IMR-90 (cell line): Measurements from ENCODE around the gene AKAP13. TPM values are rescaled to one million over a fixed set of nuclear protein-coding genes. Genes with fewer than 3 reads are reported as not detected.

ENCODE experiments used
- ATAC-seq: fragments of 200-7000 bp; cut with Tn5 transposase; 2 replicates; pipeline ENCODE4 v1.9.1; 2020; ENCODE audit warnings: low read depth, mild to moderate bottlenecking, moderate library complexity
- BruUV-seq: library from RNA; stranded (reverse); fragments of 400-500 nt; replicated peaks from 2 replicates; lab custom pipeline; 2021; lab: Mats Ljungman, UMichigan
- CTCF ChIA-PET: fragments of 300-600 bp; formaldehyde crosslinking; extraction: SDS; loops from one replicate; lab custom pipeline; 2021; ENCODE audit warnings: antibody characterized with exemption; lab: Yijun Ruan, JAX
- POLR2A ChIA-PET: fragments of 300-600 bp; sonication (Branson Sonifier 250); formaldehyde crosslinking; loops from one replicate; lab custom pipeline; 2022; ENCODE audit warnings: antibody characterized with exemption; ENCODE audit not compliant: unreplicated experiment; lab: Charles Lee
- DNase-seq: peaks from one replicate; pipeline ENCODE4 v3.0.0; 2013
- H2AFZ ChIP-seq: replicated peaks from 2 replicates; pipeline ENCODE3; 2013; ENCODE audit warnings: low read length, mild to moderate bottlenecking; ENCODE audit not compliant: poor library complexity
- H2AK5ac ChIP-seq: 2 replicates; pipeline ENCODE4 v1.6.1; 2013; ENCODE audit warnings: low read depth, low read length, inconsistent platforms
- H2AK9ac ChIP-seq: replicated peaks from 2 replicates; pipeline ENCODE3; 2013; ENCODE audit warnings: mild to moderate bottlenecking, low read depth, low read length, moderate library complexity; ENCODE audit not compliant: poor library complexity
- H2BK120ac ChIP-seq: 2 replicates; pipeline ENCODE4 v1.6.1; 2013; ENCODE audit warnings: low read depth, low read length, inconsistent platforms
- H2BK15ac ChIP-seq: 3 replicates; pipeline ENCODE4 v1.6.1; 2013; ENCODE audit warnings: low read depth, low read length, inconsistent platforms
- H2BK20ac ChIP-seq: 2 replicates; pipeline ENCODE4 v1.6.1; 2013; ENCODE audit warnings: low read depth, mild to moderate bottlenecking, inconsistent platforms, low read length, moderate library complexity
- H2BK5ac ChIP-seq: 2 replicates; pipeline ENCODE4 v1.6.1; 2013; ENCODE audit warnings: mild to moderate bottlenecking, low read depth, low read length, inconsistent platforms; ENCODE audit not compliant: poor library complexity, severe bottlenecking
- H3K14ac ChIP-seq: replicated peaks from 2 replicates; pipeline ENCODE4 v1.6.1; 2013; ENCODE audit warnings: low read depth, low read length, inconsistent platforms
- H3K18ac ChIP-seq: 2 replicates; pipeline ENCODE4 v1.6.1; 2013; ENCODE audit warnings: low read depth, low read length, control low read depth
- H3K23ac ChIP-seq: 2 replicates; pipeline ENCODE4 v1.6.1; 2013; ENCODE audit warnings: low read depth, low read length, inconsistent platforms
- H3K27ac ChIP-seq: 2 replicates; pipeline ENCODE4 v1.5.1; 2013; ENCODE audit warnings: mild to moderate bottlenecking, control low read depth, low read length; ENCODE audit not compliant: insufficient read depth
- H3K27me3 ChIP-seq: 2 replicates; pipeline ENCODE4 v1.6.1; 2013; ENCODE audit warnings: low read length; ENCODE audit not compliant: control insufficient read depth, insufficient read depth
- H3K36me3 ChIP-seq: 2 replicates; pipeline ENCODE4 v1.6.1; 2013; ENCODE audit warnings: low read length, mixed read lengths; ENCODE audit not compliant: control insufficient read depth, insufficient read depth
- H3K4ac ChIP-seq: 2 replicates; pipeline ENCODE4 v1.6.1; 2013; ENCODE audit warnings: low read depth, low read length, inconsistent platforms
- H3K4me1 ChIP-seq: 2 replicates; pipeline ENCODE4 v1.6.1; 2013; ENCODE audit warnings: low read length, mixed read lengths; ENCODE audit not compliant: control insufficient read depth, insufficient read depth
- H3K4me2 ChIP-seq: 2 replicates; pipeline ENCODE4 v1.6.1; 2013; ENCODE audit warnings: low read depth, mild to moderate bottlenecking, control low read depth, low read length, moderate library complexity
- H3K4me3 ChIP-seq: 2 replicates; pipeline ENCODE4 v1.5.1; 2013; ENCODE audit warnings: low read depth, mild to moderate bottlenecking, control low read depth, low read length, moderate library complexity; ENCODE audit not compliant: insufficient read depth
- H3K56ac ChIP-seq: 2 replicates; pipeline ENCODE4 v1.6.1; 2013; ENCODE audit warnings: low read length, inconsistent platforms; ENCODE audit not compliant: insufficient read depth; ENCODE audit errors: extremely low read depth
- H3K79me1 ChIP-seq, 2 experiments: 2 replicates each; pipeline ENCODE4 v1.6.1; 2013; ENCODE audit warnings: low read length in 2 of 2, inconsistent platforms in 1 of 2, low read depth in 1 of 2
- H3K9ac ChIP-seq: 2 replicates; pipeline ENCODE4 v1.6.1; 2013; ENCODE audit warnings: low read depth, low read length, control low read depth
- H3K9me1 ChIP-seq: 2 replicates; pipeline ENCODE4 v1.6.1; 2013; ENCODE audit warnings: low read length, inconsistent platforms; ENCODE audit not compliant: insufficient read depth
- H3K9me3 ChIP-seq: 2 replicates; pipeline ENCODE4 v1.6.1; 2013; ENCODE audit warnings: low read length; ENCODE audit not compliant: control insufficient read depth, insufficient read depth
- H4K20me1 ChIP-seq: 2 replicates; pipeline ENCODE4 v1.6.1; 2013; ENCODE audit warnings: low read length, inconsistent platforms; ENCODE audit not compliant: insufficient read depth
- H4K5ac ChIP-seq: 2 replicates; pipeline ENCODE4 v1.6.1; 2013; ENCODE audit warnings: mild to moderate bottlenecking, low read depth, low read length, control low read depth
- H4K8ac ChIP-seq, 2 experiments: 2 replicates each; pipeline ENCODE4 v1.6.1; 2013; ENCODE audit warnings: low read depth in 2 of 2, low read length in 2 of 2, control low read depth in 1 of 2, inconsistent platforms in 1 of 2
- H4K91ac ChIP-seq: 2 replicates; pipeline ENCODE4 v1.6.1; 2013; ENCODE audit warnings: low read depth, low read length, inconsistent platforms; ENCODE audit not compliant: insufficient read depth
- CEBPB ChIP-seq: IDR thresholded peaks from 2 replicates; pipeline ENCODE4 v1.6.1; 2012; ENCODE audit warnings: low read depth, low read length, improper control_type of control experiment
- ELK1 ChIP-seq: fragments of 150-350 bp; IDR thresholded peaks from 2 replicates; pipeline ENCODE4 v1.6.1; 2016; ENCODE audit warnings: low read depth, mild to moderate bottlenecking, low read length, moderate library complexity, borderline replicate concordance
- FOS ChIP-seq: fragments of 150-350 bp; IDR thresholded peaks from 2 replicates; pipeline ENCODE4 v1.6.1; 2016; ENCODE audit warnings: low read depth, low read length
- MAZ ChIP-seq: IDR thresholded peaks from 2 replicates; pipeline ENCODE4 v1.6.1; 2012; ENCODE audit warnings: low read depth, mild to moderate bottlenecking, low read length, improper control_type of control experiment, moderate library complexity, borderline replicate concordance
- RAD21 ChIP-seq: IDR thresholded peaks from 2 replicates; pipeline ENCODE4 v1.6.1; 2012; ENCODE audit warnings: low read length, improper control_type of control experiment
- RFX5 ChIP-seq: IDR thresholded peaks from 2 replicates; pipeline ENCODE4 v1.8.0; 2012; ENCODE audit warnings: low read depth, mild to moderate bottlenecking, low read length, moderate library complexity
- WGBS, 2 experiments: methylation state at CpG; one replicate each; pipeline versions ENCODE4 v1.1.5 to v1.1.7; 2013; ENCODE audit warnings: missing lambda C conversion rate in 2 of 2; ENCODE audit not compliant: insufficient read length in 1 of 2; ENCODE audit errors: extremely low coverage in 2 of 2; 5-methylcytosine and 5-hydroxymethylcytosine counted together
- dilution Hi-C: fragments of 300-500 bp; cut with HindIII; formaldehyde crosslinking; loops from one replicate; pipeline ENCODE4 v1.14.3; 2018; ENCODE audit warnings: low sequenced_read_pairs; ENCODE audit not compliant: unreplicated experiment
- in situ Hi-C: fragments of 300-500 bp; cut with MboI; formaldehyde crosslinking; loops from 3 replicates; pipeline ENCODE4 v1.14.3; 2019; ENCODE audit warnings: low sequenced_read_pairs, inconsistent platforms, mixed read lengths
- intact Hi-C: fragments of 100-400 bp; cut with micrococcal nuclease; formaldehyde crosslinking; loops from 2 replicates; pipeline ENCODE4 v1.10.0; 2022
- polyA plus RNA-seq, 3 experiments: library from polyadenylated mRNA; depleted of rRNA; stranded (reverse); fragments of >200 nt; gene quantifications; 2 replicates each; pipeline ENCODE4 v1.2.3, GENCODE V29; 2012; ENCODE audit warnings: low replicate concordance in 1 of 3
- total RNA-seq: library from RNA; depleted of rRNA; stranded (reverse); fragments of >200 nt; gene quantifications from 2 replicates; pipeline ENCODE4 v1.2.3, GENCODE V29; 2012
- TF ChIP-seq, protein P1 (sequence below): conservative IDR thresholded peaks from 2 replicates; pipeline ENCODE4 v1.5.1; 2012; ENCODE audit warnings: mild to moderate bottlenecking, low read depth, low read length, improper control_type of control experiment

Gene AKAP13
- total and polyA plus RNA-seq, 2 of the 4 experiments (the other 2 are of a cell fraction), result 10.4 to 46.4 TPM

DNA sequence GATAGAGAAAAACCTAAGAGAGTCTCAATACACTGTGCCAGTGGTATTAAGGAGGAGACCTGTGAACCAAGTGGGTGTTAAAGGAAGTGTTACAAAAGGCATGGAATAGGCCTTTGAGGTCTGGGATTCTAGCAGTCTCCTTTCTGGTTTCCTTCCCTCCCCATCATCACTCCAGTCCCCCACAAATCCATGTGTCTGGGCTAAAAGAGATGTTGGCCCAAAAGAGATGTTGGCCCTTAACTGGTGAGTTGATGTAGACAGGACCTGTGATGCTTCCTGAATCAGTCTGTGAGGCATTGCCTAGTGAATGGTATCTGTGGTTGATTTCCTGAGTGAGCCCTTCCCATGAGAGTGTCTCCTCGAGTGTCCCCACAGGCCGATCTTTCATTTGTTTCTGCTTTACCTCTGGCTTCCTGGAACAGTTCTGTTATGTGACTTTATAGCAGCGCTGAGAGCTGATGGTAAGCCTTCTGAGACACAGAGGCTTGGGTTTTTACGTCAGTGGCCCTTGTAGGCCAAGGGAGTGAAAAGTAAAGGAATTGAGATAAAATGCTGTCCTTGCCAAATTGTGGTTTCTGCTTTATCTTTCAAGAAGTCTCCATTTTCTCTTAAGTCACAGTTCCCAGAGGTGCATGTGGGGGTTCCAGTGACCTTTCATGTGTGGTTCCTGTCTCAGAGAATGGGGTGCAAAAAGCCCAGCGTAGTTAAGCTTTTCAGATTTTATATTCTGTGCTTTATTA lies 326.5 kb downstream of the AKAP13 start:
- WGBS, 2 experiments, result 100% methylated on average over 2 of the region's 5 CpGs; no CpG with 5 or more reads in 1 of the 2 experiments
- CTCF ChIA-PET, result no interaction called here
- no TSS peak for BruUV-seq
- dilution Hi-C loops, result no loop called here
- TF ChIP-seq ELK1 (no peak), RAD21 (no peak), CEBPB (no peak), RFX5 (no peak), FOS (no peak), MAZ (no peak)
- TF ChIP-seq, protein P1, sequence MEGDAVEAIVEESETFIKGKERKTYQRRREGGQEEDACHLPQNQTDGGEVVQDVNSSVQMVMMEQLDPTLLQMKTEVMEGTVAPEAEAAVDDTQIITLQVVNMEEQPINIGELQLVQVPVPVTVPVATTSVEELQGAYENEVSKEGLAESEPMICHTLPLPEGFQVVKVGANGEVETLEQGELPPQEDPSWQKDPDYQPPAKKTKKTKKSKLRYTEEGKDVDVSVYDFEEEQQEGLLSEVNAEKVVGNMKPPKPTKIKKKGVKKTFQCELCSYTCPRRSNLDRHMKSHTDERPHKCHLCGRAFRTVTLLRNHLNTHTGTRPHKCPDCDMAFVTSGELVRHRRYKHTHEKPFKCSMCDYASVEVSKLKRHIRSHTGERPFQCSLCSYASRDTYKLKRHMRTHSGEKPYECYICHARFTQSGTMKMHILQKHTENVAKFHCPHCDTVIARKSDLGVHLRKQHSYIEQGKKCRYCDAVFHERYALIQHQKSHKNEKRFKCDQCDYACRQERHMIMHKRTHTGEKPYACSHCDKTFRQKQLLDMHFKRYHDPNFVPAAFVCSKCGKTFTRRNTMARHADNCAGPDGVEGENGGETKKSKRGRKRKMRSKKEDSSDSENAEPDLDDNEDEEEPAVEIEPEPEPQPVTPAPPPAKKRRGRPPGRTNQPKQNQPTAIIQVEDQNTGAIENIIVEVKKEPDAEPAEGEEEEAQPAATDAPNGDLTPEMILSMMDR, result no peak
- Histone ChIP-seq H3K4me1 (peaks cover 18% of the 10 kb centered on the region), H3K4me3 (no peak overlapping the region), H3K18ac (peak overlapping the region; percentile 11), H3K27me3 (no peaks in the 10 kb centered on the region), H3K27ac (peak overlapping the region; percentile 14; the same call in 1 of the 2 replicates), H4K8ac (peak overlapping the region; percentile 15 to 72), H4K5ac (peak overlapping the region; percentile 66), H3K14ac (peak overlapping the region; percentile 69), H2BK15ac (no peak overlapping the region; the same call in 2 of the 3 replicates), H3K9me3 (no peaks in the 10 kb centered on the region), H2AK9ac (peak overlapping the region; percentile 6), H4K20me1 (no peaks in the 10 kb centered on the region), H2AK5ac (peak overlapping the region; percentile 65; the same call in 1 of the 2 replicates), H3K36me3 (peaks cover 7% of the 10 kb centered on the region), H4K91ac (0 out of 2 replicates have a peak overlapping the region, but pooled peaks have one; percentile 5), H3K4ac (peak overlapping the region; percentile 84), H3K4me2 (peak overlapping the region; percentile 82), H3K79me1 (peaks cover 12 to 43% of the 10 kb centered on the region in 2 experiments), H2BK120ac (no peak overlapping the region), H3K9me1 (peaks cover 26% of the 10 kb centered on the region), H2BK5ac (peak overlapping the region; percentile 25), H2AFZ (peak overlapping the region; percentile 35), H3K56ac (no peak overlapping the region; the same call in 1 of the 2 replicates), H3K23ac (peak overlapping the region; percentile 74), H3K9ac (peak overlapping the region; percentile 52), H2BK20ac (no peak overlapping the region)
- intact Hi-C loops, result loop anchor here (5.0 to 10.0 kb wide), 3 partner anchors 222 to 410 kb away; no protein-coding TSS in a partner anchor
- ATAC-seq (peak; percentile 25), DNase-seq (peak; percentile 36)
- in situ Hi-C loops, result no loop called here
- POLR2A ChIA-PET, result no interaction called here
